CD8-positive, alpha-beta memory T cell (primary cell): ENCODE measurements around the gene SASH3. TPM values are rescaled to one million over a fixed set of nuclear protein-coding genes. Genes with fewer than 3 reads are reported as not detected.
A peak's percentile ranks its signal among the peaks of the same experiment; 100 is the strongest.

ENCODE experiments used
- CTCF ChIA-PET: fragments of 350-600 bp; sonication (Branson Sonifier 250); formaldehyde crosslinking; loops from one replicate; lab custom pipeline; 2021; ENCODE audit warnings: antibody characterized with exemption; lab: Charles Lee
- POLR2A ChIA-PET: fragments of 350-600 bp; sonication (Branson Sonifier 250); formaldehyde crosslinking; loops from one replicate; lab custom pipeline; 2021; ENCODE audit warnings: antibody characterized with exemption; lab: Charles Lee
- DNase-seq, 5 donors: peaks; one replicate each; pipeline versions ENCODE4 v3.0.0 to v3.0.0-alpha.2; 2020 to 2022; ENCODE audit warnings: mixed read lengths in 1 of 5
- H3K27ac ChIP-seq: one replicate; pipeline ENCODE4 v1.7.0; 2013; ENCODE audit warnings: low read depth, mild to moderate bottlenecking, low read length, moderate library complexity
- H3K27me3 ChIP-seq: 2 replicates; pipeline ENCODE4 v1.7.0; 2013; ENCODE audit warnings: low read length, mild to moderate bottlenecking; ENCODE audit not compliant: insufficient read depth, poor library complexity, severe bottlenecking
- H3K36me3 ChIP-seq: 2 replicates; pipeline ENCODE4 v1.7.0; 2013; ENCODE audit warnings: mild to moderate bottlenecking, low read length, moderate library complexity; ENCODE audit not compliant: insufficient read depth
- H3K4me1 ChIP-seq: 2 replicates; pipeline ENCODE4 v1.7.0; 2013; ENCODE audit warnings: mild to moderate bottlenecking, low read length, moderate library complexity; ENCODE audit not compliant: insufficient read depth
- H3K4me3 ChIP-seq: 2 replicates; pipeline ENCODE4 v1.7.0; 2013; ENCODE audit warnings: mild to moderate bottlenecking, low read length
- H3K9me3 ChIP-seq: 2 replicates; pipeline ENCODE4 v1.7.0; 2013; ENCODE audit warnings: mild to moderate bottlenecking, low read length
- H3K27ac Mint-ChIP-seq, 8 donors: one replicate each; pipeline ENCODE4 v1.8.0; 2020 to 2021; ENCODE audit warnings: mixed read lengths in 8 of 8, mild to moderate bottlenecking in 6 of 8, inconsistent platforms in 3 of 8, moderate library complexity in 3 of 8
- H3K27me3 Mint-ChIP-seq, 2 donors: one replicate each; pipeline ENCODE4 v1.8.0; 2020 to 2021; ENCODE audit warnings: mixed read lengths in 2 of 2, mild to moderate bottlenecking in 1 of 2, moderate library complexity in 1 of 2
- H3K36me3 Mint-ChIP-seq, 3 donors: one replicate each; pipeline ENCODE4 v1.8.0; 2020 to 2021; ENCODE audit warnings: mixed read lengths in 3 of 3, inconsistent platforms in 1 of 3, mild to moderate bottlenecking in 1 of 3
- H3K4me1 Mint-ChIP-seq, 3 donors: one replicate each; pipeline ENCODE4 v1.8.0; 2020 to 2021; ENCODE audit warnings: mixed read lengths in 3 of 3, inconsistent platforms in 1 of 3, mild to moderate bottlenecking in 1 of 3
- H3K4me3 Mint-ChIP-seq, 7 donors: one replicate each; pipeline ENCODE4 v1.8.0; 2020 to 2021; ENCODE audit warnings: mixed read lengths in 7 of 7, mild to moderate bottlenecking in 6 of 7, moderate library complexity in 4 of 7, inconsistent platforms in 2 of 7
- H3K9me3 Mint-ChIP-seq, 5 donors: one replicate each; pipeline ENCODE4 v1.8.0; 2020 to 2022; ENCODE audit warnings: mixed read lengths in 5 of 5, mild to moderate bottlenecking in 3 of 5, moderate library complexity in 2 of 5, inconsistent platforms in 1 of 5
- polyA plus RNA-seq: library from polyadenylated mRNA; unstranded; fragments of 300-500 nt; fragmentation: Illumina TruSeq; gene quantifications from one replicate; pipeline ENCODE4 v1.2.3, GENCODE V29; 2021
- total RNA-seq, 2 experiments: library from RNA; stranded (reverse); gene quantifications; one replicate each; pipeline ENCODE4 v1.2.3, GENCODE V29; 2021

The SASH3 gene
- total and polyA plus RNA-seq, 3 experiments from 2014 or later = 140 to 296 (median 147) TPM

DNA sequence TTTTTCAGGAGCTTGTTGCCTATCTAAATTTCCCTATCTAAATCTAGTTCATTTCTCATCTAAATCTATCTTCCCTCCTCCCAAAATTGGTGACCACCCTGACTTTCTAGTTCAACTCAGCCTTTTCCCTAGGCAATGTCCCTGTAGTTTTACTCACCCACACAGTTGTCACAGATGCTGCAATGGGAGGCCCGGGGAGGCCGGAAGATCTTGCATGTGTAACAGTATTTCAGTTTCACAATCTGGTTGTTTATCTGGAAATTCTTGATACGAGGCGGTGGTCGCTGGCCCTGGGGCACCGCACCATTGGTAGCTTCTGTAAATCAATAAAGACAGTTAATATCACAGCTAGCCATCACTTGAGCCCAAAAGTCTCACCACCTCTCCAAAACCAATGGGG, 43.8 kb downstream of the SASH3 start:
- peaks cover 0 to 8% (median 0%) of the 10 kb centered on the region in 3 donors for H3K36me3 Mint-ChIP-seq
- Histone ChIP-seq H3K4me1 (peaks cover 7% of the 10 kb centered on the region), H3K4me3 (no peak overlapping the region), H3K9me3 (no peaks in the 10 kb centered on the region), H3K27ac (no peak overlapping the region), H3K36me3 (no peaks in the 10 kb centered on the region), H3K27me3 (no peaks in the 10 kb centered on the region)
- no peak for DNase-seq
- H3K27ac Mint-ChIP-seq = peak overlapping the region in 6 of 8 donors; percentile 19 to 74 (median 60)
- CTCF ChIA-PET = interaction anchor here (0.7 to 2.3 kb wide), 18 partner anchors 15 to 237 kb away, joined by 3 to 23 read pairs (median 3); partner anchors contain the start of gene XPNPEP2
- POLR2A ChIA-PET = interaction anchor here (0.5 to 1.5 kb wide), 3 partner anchors 41 to 298 kb away, joined by 3 to 8 read pairs (median 3); no protein-coding TSS in a partner anchor
- peak overlapping the region in 3 of 7 donors; percentile 9 to 39 (median 20) for H3K4me3 Mint-ChIP-seq
- peaks cover 9 to 20% (median 19%) of the 10 kb centered on the region in 3 donors for H3K4me1 Mint-ChIP-seq
- no peaks in the 10 kb centered on the region for H3K9me3 Mint-ChIP-seq
- peaks cover 0 to 8% of the 10 kb centered on the region in 2 donors for H3K27me3 Mint-ChIP-seq

DNA sequence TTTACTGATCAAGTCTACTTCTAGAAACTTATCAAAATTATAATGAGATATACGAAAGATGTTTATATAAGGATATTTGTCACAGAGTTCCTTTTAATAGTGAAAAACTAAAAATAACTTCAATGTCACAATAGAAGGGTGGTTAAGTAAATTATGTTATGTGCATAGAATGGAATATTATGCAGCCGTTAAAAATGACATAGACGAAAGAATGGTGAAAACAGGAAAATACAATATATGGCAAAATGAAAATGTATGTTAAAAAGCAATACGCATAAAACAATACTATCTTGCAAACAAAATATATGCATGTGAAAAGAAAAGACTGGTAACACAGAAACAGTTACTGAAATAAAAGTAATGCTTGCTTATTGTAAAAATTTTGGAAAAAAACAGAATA, 44.9 kb downstream of the SASH3 start:
- Histone ChIP-seq H3K4me3 (no peak overlapping the region), H3K27ac (no peak overlapping the region), H3K27me3 (no peaks in the 10 kb centered on the region), H3K36me3 (no peaks in the 10 kb centered on the region), H3K4me1 (peaks cover 7% of the 10 kb centered on the region), H3K9me3 (no peaks in the 10 kb centered on the region)
- Mint-ChIP-seq H3K4me3 (no peak overlapping the region), H3K27me3 (peaks cover 0 to 8% of the 10 kb centered on the region in 2 donors), H3K9me3 (no peaks in the 10 kb centered on the region), H3K27ac (peak overlapping the region in 1 of 8 donors; percentile 25), H3K36me3 (peaks cover 0 to 11% (median 0%) of the 10 kb centered on the region in 3 donors), H3K4me1 (peaks cover 9 to 20% (median 19%) of the 10 kb centered on the region in 3 donors)
- ChIA-PET POLR2A (no interaction called here), CTCF (interaction anchor here (1.2 to 2.2 kb wide), 3 partner anchors 65 to 236 kb away, joined by 3 to 10 read pairs (median 7); no protein-coding TSS in a partner anchor)
- DNase-seq = no peak

DNA sequence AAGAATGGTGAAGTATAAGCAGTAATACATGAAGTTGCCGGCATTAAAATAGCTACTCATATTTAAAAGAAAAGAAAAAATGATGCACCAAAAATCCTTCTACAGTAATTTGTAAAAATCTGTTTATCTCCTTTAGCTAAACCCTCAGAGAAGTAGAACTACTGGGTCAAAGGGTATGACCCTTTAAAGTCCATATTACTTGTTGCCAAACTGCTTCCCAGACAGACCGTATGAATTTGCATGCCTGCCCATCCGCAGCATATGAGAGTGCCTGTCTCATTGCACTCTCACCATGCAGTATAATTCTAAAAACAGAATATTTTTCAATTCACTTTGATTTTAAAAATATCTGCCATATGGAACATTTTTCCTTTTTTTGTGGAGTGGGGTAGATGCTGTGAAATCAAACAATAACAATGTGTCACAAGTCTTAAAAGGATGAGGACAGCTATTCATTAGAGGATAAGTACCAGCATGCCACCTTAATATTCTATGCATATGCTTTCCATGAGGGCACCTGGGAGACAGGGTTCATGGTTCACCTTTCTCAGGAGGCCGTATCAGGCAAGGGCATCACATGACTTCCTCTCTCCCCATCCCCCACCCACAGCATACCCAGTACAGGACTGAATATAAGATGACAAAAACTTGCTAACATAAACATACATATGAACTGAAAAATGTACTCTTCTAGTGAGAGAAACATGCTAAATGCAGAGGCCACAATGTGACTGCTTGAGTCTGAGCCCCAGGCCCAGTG, 46.2 kb downstream of the SASH3 start:
- POLR2A ChIA-PET = no interaction called here
- DNase-seq = no peak

DNA sequence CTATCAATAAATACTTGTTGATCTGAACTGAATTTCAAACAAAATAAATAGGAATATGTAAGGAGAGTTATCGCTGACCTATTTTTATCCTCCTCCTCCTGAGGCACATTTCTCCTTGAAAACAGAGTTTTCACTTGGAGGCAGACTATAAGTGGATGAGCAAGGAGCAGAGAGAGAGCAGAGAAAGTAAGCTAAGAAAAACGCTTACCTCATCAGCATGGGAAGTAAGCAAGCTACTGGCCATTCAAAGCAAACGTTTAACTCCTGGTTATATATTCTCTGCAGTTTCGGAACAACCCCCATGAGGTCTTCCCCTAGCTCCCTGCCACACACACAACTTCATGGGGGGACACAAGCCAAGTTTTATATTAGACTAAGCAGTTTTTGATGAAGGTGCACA, 50.7 kb downstream of the SASH3 start:
- Histone ChIP-seq H3K36me3 (no peaks in the 10 kb centered on the region), H3K27me3 (no peaks in the 10 kb centered on the region), H3K9me3 (no peaks in the 10 kb centered on the region), H3K4me3 (no peak overlapping the region), H3K27ac (no peak overlapping the region), H3K4me1 (peaks cover 7% of the 10 kb centered on the region)
- peaks cover 0 to 8% (median 0%) of the 10 kb centered on the region in 3 donors for H3K36me3 Mint-ChIP-seq
- H3K4me1 Mint-ChIP-seq = peaks cover 5 to 9% (median 9%) of the 10 kb centered on the region in 3 donors
- POLR2A ChIA-PET = no interaction called here
- H3K9me3 Mint-ChIP-seq = no peaks in the 10 kb centered on the region
- no peak for DNase-seq
- H3K27ac Mint-ChIP-seq = no peak overlapping the region
- H3K27me3 Mint-ChIP-seq = peaks cover 0 to 5% of the 10 kb centered on the region in 2 donors
- CTCF ChIA-PET = no interaction called here
- H3K4me3 Mint-ChIP-seq = no peak overlapping the region

More for the DNA sequence above, 46.2 kb downstream of the SASH3 start:
- peaks cover 7% of the 10 kb centered on the region for H3K4me1 ChIP-seq
- no peak overlapping the region for H3K27ac ChIP-seq
- CTCF ChIA-PET = interaction anchor here (1.3 to 2.6 kb wide), 2 partner anchors 70 to 189 kb away, joined by 6 to 10 read pairs; no protein-coding TSS in a partner anchor
- H3K9me3 ChIP-seq = no peaks in the 10 kb centered on the region
- Mint-ChIP-seq H3K9me3 (no peaks in the 10 kb centered on the region), H3K27me3 (peaks cover 0 to 10% of the 10 kb centered on the region in 2 donors), H3K4me1 (peaks cover 9 to 20% (median 19%) of the 10 kb centered on the region in 3 donors), H3K36me3 (peaks cover 0 to 9% (median 0%) of the 10 kb centered on the region in 3 donors), H3K4me3 (no peak overlapping the region), H3K27ac (peak overlapping the region in 4 of 8 donors; percentile 58 to 74 (median 66))
- no peaks in the 10 kb centered on the region for H3K27me3 ChIP-seq
- no peak overlapping the region for H3K4me3 ChIP-seq
- H3K36me3 ChIP-seq = no peaks in the 10 kb centered on the region

DNA sequence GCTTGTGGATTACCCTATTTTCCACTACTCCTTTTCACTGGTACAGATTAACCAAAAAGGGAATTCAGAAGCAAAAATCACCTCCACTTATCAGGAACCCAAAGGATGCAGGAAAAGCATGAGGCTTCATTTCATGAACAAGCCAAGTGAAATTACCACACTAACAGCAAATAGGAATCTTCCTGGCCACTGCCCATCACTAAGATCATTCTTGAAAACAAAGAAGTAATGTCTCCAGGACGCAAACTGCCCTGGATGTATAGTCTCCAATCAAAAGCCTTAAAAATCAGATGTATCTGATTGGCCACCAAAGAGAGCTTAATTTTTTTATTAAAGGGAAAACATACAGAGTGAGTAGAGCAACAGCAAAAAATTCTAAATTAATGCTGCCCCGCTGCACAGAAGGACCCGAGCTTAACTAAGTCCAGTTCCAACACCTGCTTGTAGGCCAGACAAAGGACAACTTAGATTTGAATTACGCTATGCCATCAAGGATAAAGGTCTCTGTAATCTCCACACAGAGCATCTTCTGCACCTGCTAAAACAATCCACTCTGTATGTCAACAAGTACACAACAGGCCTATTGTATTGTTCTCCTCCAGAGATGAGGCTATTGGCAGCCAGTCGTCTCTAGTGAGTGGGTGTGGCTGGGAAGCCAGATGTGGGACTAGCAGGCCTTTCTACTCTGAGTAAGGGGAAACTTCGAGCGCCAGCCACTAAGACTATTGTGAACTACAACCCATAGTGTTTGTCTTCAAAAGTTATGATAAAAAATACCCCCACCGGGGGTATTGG, 51.5 kb downstream of the SASH3 start:
- CTCF ChIA-PET = no interaction called here
- Mint-ChIP-seq H3K27ac (peak overlapping the region in 1 of 8 donors; percentile 39), H3K27me3 (peaks cover 0 to 3% of the 10 kb centered on the region in 2 donors), H3K36me3 (peaks cover 0 to 8% (median 0%) of the 10 kb centered on the region in 3 donors), H3K4me1 (peaks cover under 1 to 1% (median 1%) of the 10 kb centered on the region in 3 donors), H3K4me3 (no peak overlapping the region), H3K9me3 (no peaks in the 10 kb centered on the region)
- peaks cover 2% of the 10 kb centered on the region for H3K4me1 ChIP-seq
- POLR2A ChIA-PET = no interaction called here
- no peaks in the 10 kb centered on the region for H3K36me3 ChIP-seq
- H3K27ac ChIP-seq = no peak overlapping the region
- H3K27me3 ChIP-seq = no peaks in the 10 kb centered on the region
- H3K9me3 ChIP-seq = no peaks in the 10 kb centered on the region
- no peak for DNase-seq
- no peak overlapping the region for H3K4me3 ChIP-seq

DNA sequence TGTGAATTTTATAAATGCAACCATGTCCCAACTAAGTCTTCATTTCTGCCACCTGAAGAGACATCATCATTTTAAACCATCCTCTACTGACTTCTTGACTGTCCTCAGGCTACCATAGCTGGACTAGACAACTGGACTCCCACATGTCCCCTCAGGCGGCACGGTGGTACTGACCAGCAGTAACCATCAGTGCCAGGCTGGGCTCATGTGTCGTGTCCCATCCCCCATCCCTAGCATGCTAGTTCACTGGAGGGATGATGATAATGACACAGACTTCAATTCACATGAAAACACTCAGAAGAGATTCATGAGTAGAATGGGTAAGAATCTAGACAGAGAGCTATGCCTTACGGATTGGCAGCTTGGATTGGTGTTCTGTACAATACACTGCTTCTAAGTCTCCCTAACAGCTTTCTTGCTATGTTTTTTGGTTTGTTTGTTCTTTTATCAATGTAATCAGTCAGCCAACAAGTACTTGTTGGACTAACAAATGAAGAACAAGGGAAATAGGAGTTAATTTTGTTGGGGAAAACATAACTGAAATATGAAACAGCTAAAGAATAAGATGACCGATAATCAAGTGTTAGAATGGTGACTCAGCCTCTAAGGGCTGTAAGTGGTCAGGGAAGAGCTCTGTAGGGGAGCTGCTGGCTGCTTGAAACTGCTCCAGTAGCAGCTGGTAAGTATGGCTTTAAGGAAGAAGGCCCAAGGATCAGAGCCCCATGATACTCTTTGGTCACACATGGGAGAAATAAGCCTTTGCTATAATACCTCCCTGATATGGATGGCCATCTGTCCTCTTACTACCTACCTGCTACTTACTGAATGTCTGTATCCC, 53.6 kb downstream of the SASH3 start:
- CTCF ChIA-PET = no interaction called here
- H3K27ac Mint-ChIP-seq = no peak overlapping the region
- no peaks in the 10 kb centered on the region for H3K27me3 ChIP-seq

DNA sequence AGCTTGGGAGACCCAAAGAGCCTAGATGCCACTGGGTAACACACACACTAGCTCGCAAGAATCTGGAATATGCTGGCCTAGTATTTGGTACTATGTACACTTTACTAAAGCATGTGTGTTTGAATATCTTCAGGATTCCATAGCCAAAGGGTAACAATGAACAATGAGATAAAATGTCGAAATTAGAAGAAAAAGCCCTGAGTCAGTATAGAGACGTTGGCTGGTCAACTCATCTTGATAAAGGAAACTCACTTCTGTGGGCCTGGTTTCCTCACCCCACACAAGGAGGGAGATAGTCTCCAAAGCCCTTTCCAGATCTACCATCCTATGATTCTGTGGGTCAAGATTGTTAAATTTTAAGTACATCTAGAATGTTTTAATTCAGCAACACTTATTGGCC, 57.1 kb downstream of the SASH3 start:
- no peaks in the 10 kb centered on the region for H3K36me3 ChIP-seq
- POLR2A ChIA-PET = no interaction called here
- Mint-ChIP-seq H3K27ac (no peak overlapping the region), H3K4me1 (peaks cover 0 to 5% (median 0%) of the 10 kb centered on the region in 3 donors), H3K9me3 (no peaks in the 10 kb centered on the region), H3K36me3 (peaks cover 0 to 5% (median 0%) of the 10 kb centered on the region in 3 donors), H3K27me3 (peaks cover 0 to 8% of the 10 kb centered on the region in 2 donors), H3K4me3 (no peak overlapping the region)
- H3K27ac ChIP-seq = no peak overlapping the region
- no peak for DNase-seq
- H3K9me3 ChIP-seq = no peaks in the 10 kb centered on the region
- H3K27me3 ChIP-seq = no peaks in the 10 kb centered on the region
- H3K4me3 ChIP-seq = no peak overlapping the region
- CTCF ChIA-PET = interaction anchor here (0.9 to 1.3 kb wide), 2 partner anchors 17 to 229 kb away, joined by 3 read pairs; no protein-coding TSS in a partner anchor
- no peaks in the 10 kb centered on the region for H3K4me1 ChIP-seq

More for the DNA sequence above, 53.6 kb downstream of the SASH3 start:
- POLR2A ChIA-PET = no interaction called here
- Mint-ChIP-seq H3K9me3 (no peaks in the 10 kb centered on the region), H3K36me3 (peaks cover 0 to 9% (median 0%) of the 10 kb centered on the region in 3 donors), H3K27me3 (peaks cover 0 to 3% of the 10 kb centered on the region in 2 donors), H3K4me3 (no peak overlapping the region), H3K4me1 (no peaks in the 10 kb centered on the region)
- DNase-seq = no peak
- H3K36me3 ChIP-seq = no peaks in the 10 kb centered on the region
- H3K4me3 ChIP-seq = no peak overlapping the region
- no peak overlapping the region for H3K27ac ChIP-seq
- no peaks in the 10 kb centered on the region for H3K4me1 ChIP-seq
- H3K9me3 ChIP-seq = no peaks in the 10 kb centered on the region
